ENCODE measurements around the gene PDE4D. TPM values are rescaled to one million over a fixed set of nuclear protein-coding genes. Genes with fewer than 3 reads are reported as not detected.

The PDE4D gene
- total RNA-seq, 1 experiment from 2014 or later, result 6.3 TPM

GRCh38 chr5:59238126-59238902, 655.2 kb downstream of the PDE4D start:
- Histone ChIP-seq H3K36me3 (no peaks in the 10 kb centered on the region), H3K4me1 (replicated peaks) (no peaks in the 10 kb centered on the region), H3K4me3 (no peak overlapping the region), H3K27me3 (replicated peaks) (no peaks in the 10 kb centered on the region), H3K9me3 (replicated peaks) (no peaks in the 10 kb centered on the region), H3K27ac (no peak overlapping the region)
- no peak for DNase-seq (ENCODE audit: low read depth in 1 of 2, low spot score in 2 of 2)

GRCh38 chr5:59236986-59237385, 656.5 kb downstream of the PDE4D start:
- no peak overlapping the region for H3K27ac ChIP-seq
- H3K4me3 ChIP-seq, result no peak overlapping the region
- H3K4me1 ChIP-seq (replicated peaks), result no peaks in the 10 kb centered on the region
- no peaks in the 10 kb centered on the region for H3K9me3 ChIP-seq (replicated peaks)
- H3K27me3 ChIP-seq (replicated peaks), result no peaks in the 10 kb centered on the region; the same call in 1 of the 2 replicates
- H3K36me3 ChIP-seq, result no peaks in the 10 kb centered on the region
- no peak for DNase-seq (ENCODE audit: low read depth in 1 of 2, low spot score in 2 of 2)

- Histone ChIP-seq H3K27me3 (replicated peaks) (no peaks in the 10 kb centered on the region; the same call in 1 of the 2 replicates), H3K4me1 (replicated peaks) (no peaks in the 10 kb centered on the region), H3K36me3 (no peaks in the 10 kb centered on the region), H3K9me3 (replicated peaks) (no peaks in the 10 kb centered on the region), H3K4me3 (no peak overlapping the region), H3K27ac (no peak overlapping the region)
- no peak for DNase-seq (ENCODE audit: low read depth in 1 of 2, low spot score in 2 of 2)
Observed at GRCh38 chr5:59236448-59236847, 657.1 kb downstream of the PDE4D start.

GRCh38 chr5:59234236-59234635, 659.3 kb downstream of the PDE4D start:
- no peak for DNase-seq (ENCODE audit: low read depth in 1 of 2, low spot score in 2 of 2)
- H3K27ac ChIP-seq, result no peak overlapping the region
- H3K4me3 ChIP-seq, result no peak overlapping the region
- no peaks in the 10 kb centered on the region for H3K9me3 ChIP-seq (replicated peaks)
- H3K36me3 ChIP-seq, result no peaks in the 10 kb centered on the region
- no peaks in the 10 kb centered on the region; the same call in 1 of the 2 replicates for H3K27me3 ChIP-seq (replicated peaks)
- H3K4me1 ChIP-seq (replicated peaks), result no peaks in the 10 kb centered on the region

GRCh38 chr5:59231221-59231931, 662.1 kb downstream of the PDE4D start:
- no peak for DNase-seq (ENCODE audit: low read depth in 1 of 2, low spot score in 2 of 2)
- H3K27me3 ChIP-seq (replicated peaks), result no peaks in the 10 kb centered on the region; the same call in 1 of the 2 replicates
- no peaks in the 10 kb centered on the region for H3K4me1 ChIP-seq (replicated peaks)
- H3K4me3 ChIP-seq, result no peak overlapping the region
- H3K27ac ChIP-seq, result no peak overlapping the region
- H3K9me3 ChIP-seq (replicated peaks), result no peaks in the 10 kb centered on the region
- no peaks in the 10 kb centered on the region for H3K36me3 ChIP-seq

GRCh38 chr5:59222687-59223511, 670.6 kb downstream of the PDE4D start:
- DNase-seq (ENCODE audit: low read depth in 1 of 2, low spot score in 2 of 2), result no peak
- H3K27me3 ChIP-seq (replicated peaks), result no peaks in the 10 kb centered on the region
- H3K27ac ChIP-seq, result no peak overlapping the region
- H3K4me1 ChIP-seq (replicated peaks), result no peaks in the 10 kb centered on the region
- H3K36me3 ChIP-seq, result no peaks in the 10 kb centered on the region
- no peaks in the 10 kb centered on the region for H3K9me3 ChIP-seq (replicated peaks)
- no peak overlapping the region for H3K4me3 ChIP-seq

GRCh38 chr5:59221769-59222168, 671.8 kb downstream of the PDE4D start:
- H3K27me3 ChIP-seq (replicated peaks), result no peaks in the 10 kb centered on the region
- H3K4me3 ChIP-seq, result no peak overlapping the region
- no peaks in the 10 kb centered on the region for H3K36me3 ChIP-seq
- H3K9me3 ChIP-seq (replicated peaks), result no peaks in the 10 kb centered on the region
- H3K27ac ChIP-seq, result no peak overlapping the region
- no peaks in the 10 kb centered on the region for H3K4me1 ChIP-seq (replicated peaks)
- DNase-seq (ENCODE audit: low read depth in 1 of 2, low spot score in 2 of 2), result no peak

GRCh38 chr5:59218424-59219045, 675.0 kb downstream of the PDE4D start:
- Histone ChIP-seq H3K4me3 (no peak overlapping the region), H3K27ac (no peak overlapping the region), H3K4me1 (replicated peaks) (no peaks in the 10 kb centered on the region), H3K9me3 (replicated peaks) (no peaks in the 10 kb centered on the region), H3K36me3 (no peaks in the 10 kb centered on the region), H3K27me3 (replicated peaks) (no peaks in the 10 kb centered on the region)
- no peak for DNase-seq (ENCODE audit: low read depth in 1 of 2, low spot score in 2 of 2)

- Histone ChIP-seq H3K27me3 (replicated peaks) (no peaks in the 10 kb centered on the region), H3K36me3 (no peaks in the 10 kb centered on the region), H3K27ac (no peak overlapping the region), H3K4me3 (no peak overlapping the region), H3K9me3 (replicated peaks) (no peaks in the 10 kb centered on the region), H3K4me1 (replicated peaks) (no peaks in the 10 kb centered on the region)
- DNase-seq (ENCODE audit: low read depth in 1 of 2, low spot score in 2 of 2), result no peak
Observed at GRCh38 chr5:59216841-59217240, 676.7 kb downstream of the PDE4D start.

GRCh38 chr5:59212596-59212995, 680.9 kb downstream of the PDE4D start:
- H3K27ac ChIP-seq, result no peak overlapping the region
- H3K4me1 ChIP-seq (replicated peaks), result no peaks in the 10 kb centered on the region
- DNase-seq (ENCODE audit: low read depth in 1 of 2, low spot score in 2 of 2), result no peak
- H3K27me3 ChIP-seq (replicated peaks), result no peaks in the 10 kb centered on the region
- no peak overlapping the region for H3K4me3 ChIP-seq
- no peaks in the 10 kb centered on the region for H3K9me3 ChIP-seq (replicated peaks)
- H3K36me3 ChIP-seq, result no peaks in the 10 kb centered on the region

GRCh38 chr5:59209758-59210359, 683.7 kb downstream of the PDE4D start:
- no peaks in the 10 kb centered on the region for H3K9me3 ChIP-seq (replicated peaks)
- no peak overlapping the region for H3K4me3 ChIP-seq
- H3K4me1 ChIP-seq (replicated peaks), result peaks cover 13% of the 10 kb centered on the region
- no peaks in the 10 kb centered on the region for H3K36me3 ChIP-seq
- H3K27me3 ChIP-seq (replicated peaks), result no peaks in the 10 kb centered on the region
- no peak for DNase-seq (ENCODE audit: low read depth in 1 of 2, low spot score in 2 of 2)
- H3K27ac ChIP-seq, result no peak overlapping the region

- Histone ChIP-seq H3K36me3 (no peaks in the 10 kb centered on the region), H3K27ac (no peak overlapping the region), H3K9me3 (replicated peaks) (no peaks in the 10 kb centered on the region), H3K4me1 (replicated peaks) (peaks cover 13% of the 10 kb centered on the region), H3K27me3 (replicated peaks) (no peaks in the 10 kb centered on the region), H3K4me3 (no peak overlapping the region)
- no peak for DNase-seq (ENCODE audit: low read depth in 1 of 2, low spot score in 2 of 2)
Observed at GRCh38 chr5:59208474-59208873, 685.1 kb downstream of the PDE4D start.

GRCh38 chr5:59207401-59207800, 686.1 kb downstream of the PDE4D start:
- Histone ChIP-seq H3K36me3 (no peaks in the 10 kb centered on the region), H3K27ac (no peak overlapping the region), H3K4me3 (no peak overlapping the region), H3K9me3 (replicated peaks) (no peaks in the 10 kb centered on the region), H3K4me1 (replicated peaks) (peaks cover 13% of the 10 kb centered on the region), H3K27me3 (replicated peaks) (no peaks in the 10 kb centered on the region)
- no peak for DNase-seq (ENCODE audit: low read depth in 1 of 2, low spot score in 2 of 2)

Data from SJSA1 (cell line).